Vagina (tissue), 2 donors: ENCODE data around the gene NPSR1.

Experiments
- POLR2AphosphoS5 ChIP-seq, 2 donors: sonication (generic); formaldehyde crosslinking; IDR thresholded peaks; one replicate each; pipeline ENCODE4 v1.9.0; 2017; ENCODE audit warnings: antibody characterized with exemption in 2 of 2, mild to moderate bottlenecking in 2 of 2, low read depth in 1 of 2; ENCODE audit not compliant: insufficient read depth in 1 of 2
- TF ChIP-seq, protein P1 (sequence below), 3 experiments: fragments of 450-650 bp in 2 of 3; fragments of 200-600 bp in 1 of 3; sonication (generic) in 1 of 3; IDR thresholded peaks; one replicate each; pipeline ENCODE4 v1.5.1; 2017 to 2019; ENCODE audit warnings: antibody characterized with exemption in 3 of 3, mild to moderate bottlenecking in 2 of 3, moderate library complexity in 2 of 3

DNA sequence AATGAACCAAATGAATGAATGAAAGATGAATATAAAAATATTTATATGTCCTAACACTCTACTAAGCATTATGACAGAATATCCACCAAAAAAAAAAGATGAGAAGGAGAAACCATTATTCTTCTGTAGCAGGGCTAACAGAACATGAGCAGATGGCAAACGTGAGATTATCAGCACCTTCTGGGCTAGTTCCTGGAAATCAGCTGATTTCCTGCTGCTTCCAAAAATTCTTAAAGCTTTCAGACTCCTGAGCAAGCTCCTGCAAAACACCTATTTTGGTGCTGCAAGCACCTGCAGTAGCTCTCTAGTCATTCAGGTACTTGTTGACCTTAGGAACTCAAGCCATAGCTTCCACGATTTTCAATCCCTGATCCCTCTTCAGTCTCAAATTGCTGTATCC, 51.8 kb downstream of the NPSR1 start:
- no peak for TF ChIP-seq POLR2AphosphoS5 (IDR thresholded peaks at IDR 0.05; ENCODE audit: insufficient read depth in 1 of 2, low read depth in 1 of 2)
- TF ChIP-seq, protein P1, sequence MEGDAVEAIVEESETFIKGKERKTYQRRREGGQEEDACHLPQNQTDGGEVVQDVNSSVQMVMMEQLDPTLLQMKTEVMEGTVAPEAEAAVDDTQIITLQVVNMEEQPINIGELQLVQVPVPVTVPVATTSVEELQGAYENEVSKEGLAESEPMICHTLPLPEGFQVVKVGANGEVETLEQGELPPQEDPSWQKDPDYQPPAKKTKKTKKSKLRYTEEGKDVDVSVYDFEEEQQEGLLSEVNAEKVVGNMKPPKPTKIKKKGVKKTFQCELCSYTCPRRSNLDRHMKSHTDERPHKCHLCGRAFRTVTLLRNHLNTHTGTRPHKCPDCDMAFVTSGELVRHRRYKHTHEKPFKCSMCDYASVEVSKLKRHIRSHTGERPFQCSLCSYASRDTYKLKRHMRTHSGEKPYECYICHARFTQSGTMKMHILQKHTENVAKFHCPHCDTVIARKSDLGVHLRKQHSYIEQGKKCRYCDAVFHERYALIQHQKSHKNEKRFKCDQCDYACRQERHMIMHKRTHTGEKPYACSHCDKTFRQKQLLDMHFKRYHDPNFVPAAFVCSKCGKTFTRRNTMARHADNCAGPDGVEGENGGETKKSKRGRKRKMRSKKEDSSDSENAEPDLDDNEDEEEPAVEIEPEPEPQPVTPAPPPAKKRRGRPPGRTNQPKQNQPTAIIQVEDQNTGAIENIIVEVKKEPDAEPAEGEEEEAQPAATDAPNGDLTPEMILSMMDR (IDR thresholded peaks at IDR 0.05), result no peak
